Stomach (tissue), 9 donors: Measurements from ENCODE around the gene SPATA6. TPM values are rescaled to one million over a fixed set of nuclear protein-coding genes. Genes with fewer than 3 reads are reported as not detected.

Experiments
- DNase-seq, 2 donors: peaks; one replicate each; pipeline versions ENCODE4 v3.0.0 to v3.0.0-alpha.2; 2013 to 2019
- H3K27ac ChIP-seq, 5 donors: fragments of 200-600 bp in 4 of 5; sonication (generic) in 4 of 5; one replicate each; pipeline ENCODE4 v1.5.1; 2013 to 2019; ENCODE audit warnings: mild to moderate bottlenecking in 1 of 5, moderate library complexity in 1 of 5
- H3K27me3 ChIP-seq, 3 donors: fragments of 200-600 bp; sonication (generic); one replicate each; pipeline ENCODE4 v1.5.1; 2017 to 2019; ENCODE audit warnings: mixed run types in 1 of 3
- H3K36me3 ChIP-seq, 4 donors: fragments of 200-600 bp; sonication (generic); 1 replicate in 3 of 4; 2 replicates in 1 of 4; pipeline ENCODE4 v1.5.1; 2016 to 2019
- H3K4me1 ChIP-seq, 4 donors: fragments of 200-600 bp; sonication (generic); one replicate each; pipeline ENCODE4 v1.5.1; 2016 to 2019
- H3K4me3 ChIP-seq, 4 donors: fragments of 200-600 bp; sonication (generic) in 3 of 4; one replicate each; pipeline ENCODE4 v1.5.1; 2016 to 2019; ENCODE audit warnings: mild to moderate bottlenecking in 1 of 4
- H3K9me3 ChIP-seq, 4 donors: fragments of 200-600 bp; sonication (generic); one replicate each; pipeline ENCODE4 v1.5.1; 2016 to 2019
- CTCF ChIP-seq, 7 experiments: fragments of 450-650 bp in 4 of 7; fragments of 200-600 bp in 3 of 7; sonication (generic) in 3 of 7; IDR thresholded peaks; one replicate each; pipeline ENCODE4 v1.5.1; 2016 to 2019; ENCODE audit warnings: antibody characterized with exemption in 7 of 7, control low read depth in 2 of 7, mild to moderate bottlenecking in 1 of 7
- EP300 ChIP-seq: sonication (generic); formaldehyde crosslinking; IDR thresholded peaks from one replicate; pipeline ENCODE4 v1.6.1; 2017; ENCODE audit warnings: antibody characterized with exemption
- POLR2A ChIP-seq, 4 donors: fragments of 450-650 bp; IDR thresholded peaks; one replicate each; pipeline ENCODE4 v1.6.1; 2016; ENCODE audit warnings: antibody characterized with exemption in 4 of 4, control low read depth in 2 of 4, mild to moderate bottlenecking in 1 of 4, moderate library complexity in 1 of 4
- POLR2AphosphoS5 ChIP-seq, 3 donors: sonication (generic); formaldehyde crosslinking; IDR thresholded peaks; one replicate each; pipeline ENCODE4 v1.6.1; 2016; ENCODE audit warnings: antibody characterized with exemption in 3 of 3
- WGBS, 5 donors: extraction: QIAGEN DNeasy Blood & Tissue Kit in 3 of 5; methylation state at CpG; one replicate each; pipeline versions ENCODE4 v1.1.5 to v1.1.7; 2013 to 2018; 5-methylcytosine and 5-hydroxymethylcytosine counted together
- intact Hi-C: fragments of 100-400 bp; cut with DNase I; formaldehyde crosslinking; loops from one replicate; pipeline ENCODE4 v1.15.1; 2023; ENCODE audit warnings: low total_unique reads
- polyA plus RNA-seq, 3 donors: library from polyadenylated mRNA; stranded (reverse); fragments of 200-250 nt; gene quantifications; one replicate each; pipeline ENCODE4 v1.2.3, GENCODE V29; 2013
- total RNA-seq, 5 donors: library from RNA; depleted of rRNA; stranded (reverse); fragments of >200 nt; gene quantifications; one replicate each; pipeline versions ENCODE4 v1.1.0 to v1.2.3, GENCODE V29; 2014 to 2016
- donor health status: healthy with polysubstance abuse.
- donor health status: Bipolar disorder and iron deficiency.
- donor health status: healthy.

Gene SPATA6
- total and polyA plus RNA-seq, 8 donors = 3.1 to 59.1 (median 14.9) TPM

- TF ChIP-seq POLR2A (IDR thresholded peaks at IDR 0.05) = no peak
- no peak for TF ChIP-seq EP300
- TF ChIP-seq CTCF (IDR thresholded peaks at IDR 0.05) = no peak
- TF ChIP-seq POLR2AphosphoS5 (IDR thresholded peaks at IDR 0.05) = no peak
- Histone ChIP-seq H3K27me3 (no peaks in the 10 kb centered on the region), H3K9me3 (no peaks in the 10 kb centered on the region), H3K4me3 (peak overlapping the region; percentile 83 to 89 (median 84)), H3K4me1 (peaks cover 14 to 40% (median 31%) of the 10 kb centered on the region in 4 donors), H3K27ac (peak overlapping the region; percentile 91 to 95 (median 93)), H3K36me3 (no peaks in the 10 kb centered on the region)
- 43 to 55% (median 47%) methylated on average over 5 of the region's 5 CpGs for WGBS, 5 donors
- intact Hi-C loops = no loop called here
- no peak for DNase-seq
Measured at GRCh38 chr1:48472638-48473037, 634 bp upstream of the SPATA6 start.

- Histone ChIP-seq H3K4me1 (peaks cover 14 to 50% (median 35%) of the 10 kb centered on the region in 4 donors), H3K9me3 (no peaks in the 10 kb centered on the region), H3K27me3 (no peaks in the 10 kb centered on the region), H3K36me3 (no peaks in the 10 kb centered on the region), H3K27ac (peak overlapping the region; percentile 91 to 97 (median 95)), H3K4me3 (peak overlapping the region; percentile 83 to 89 (median 84))
- TF ChIP-seq POLR2A (IDR thresholded peaks at IDR 0.05) (no peak), POLR2AphosphoS5 (IDR thresholded peaks at IDR 0.05) (no peak), CTCF (IDR thresholded peaks at IDR 0.05) (no peak), EP300 (no peak)
- DNase-seq = peak in 1 of 2 donors; percentile 32
- 11 to 18% (median 17%) methylated on average over 17 of the region's 17 CpGs for WGBS, 5 donors
- intact Hi-C loops = no loop called here
Measured at GRCh38 chr1:48470950-48471690, 884 bp downstream of the SPATA6 start.

- Histone ChIP-seq H3K4me1 (peaks cover 14 to 53% (median 35%) of the 10 kb centered on the region in 4 donors), H3K36me3 (no peaks in the 10 kb centered on the region), H3K4me3 (peak overlapping the region; percentile 83 to 89 (median 84)), H3K27ac (peak overlapping the region; percentile 91 to 97 (median 95)), H3K9me3 (no peaks in the 10 kb centered on the region), H3K27me3 (no peaks in the 10 kb centered on the region)
- WGBS, 5 donors = 4 to 16% (median 9%) methylated on average over 6 of the region's 6 CpGs
- DNase-seq = peak; percentile 57 to 72
- TF ChIP-seq POLR2A (IDR thresholded peaks at IDR 0.05) (no peak), POLR2AphosphoS5 (IDR thresholded peaks at IDR 0.05) (no peak), CTCF (IDR thresholded peaks at IDR 0.05) (no peak), EP300 (no peak)
- intact Hi-C loops = no loop called here
Measured at GRCh38 chr1:48470481-48470855, 1.5 kb downstream of the SPATA6 start.

- no peak for TF ChIP-seq CTCF (IDR thresholded peaks at IDR 0.05)
- TF ChIP-seq EP300 = no peak
- TF ChIP-seq POLR2AphosphoS5 (IDR thresholded peaks at IDR 0.05) = peak; percentile 51 to 85 (median 75)
- no peak for TF ChIP-seq POLR2A (IDR thresholded peaks at IDR 0.05)
- Histone ChIP-seq H3K9me3 (no peaks in the 10 kb centered on the region), H3K36me3 (no peaks in the 10 kb centered on the region), H3K27me3 (no peaks in the 10 kb centered on the region), H3K27ac (peak overlapping the region; percentile 91 to 97 (median 95)), H3K4me3 (peak overlapping the region; percentile 83 to 89 (median 84)), H3K4me1 (peaks cover 14 to 53% (median 35%) of the 10 kb centered on the region in 4 donors)
- DNase-seq = peak; percentile 71 to 86
- WGBS, 5 donors = 4 to 11% (median 10%) methylated on average over 12 of the region's 12 CpGs
- intact Hi-C loops = no loop called here
Measured at GRCh38 chr1:48469616-48470480, 2.2 kb downstream of the SPATA6 start.
